ENCODE measurements around the gene TPST1. TPM values are rescaled to one million over a fixed set of nuclear protein-coding genes. Genes with fewer than 3 reads are reported as not detected.

TPST1 gene
- polyA plus RNA-seq, 1 of the 3 experiments (the other 2 are of a cell fraction) = 36.4 TPM

DNA sequence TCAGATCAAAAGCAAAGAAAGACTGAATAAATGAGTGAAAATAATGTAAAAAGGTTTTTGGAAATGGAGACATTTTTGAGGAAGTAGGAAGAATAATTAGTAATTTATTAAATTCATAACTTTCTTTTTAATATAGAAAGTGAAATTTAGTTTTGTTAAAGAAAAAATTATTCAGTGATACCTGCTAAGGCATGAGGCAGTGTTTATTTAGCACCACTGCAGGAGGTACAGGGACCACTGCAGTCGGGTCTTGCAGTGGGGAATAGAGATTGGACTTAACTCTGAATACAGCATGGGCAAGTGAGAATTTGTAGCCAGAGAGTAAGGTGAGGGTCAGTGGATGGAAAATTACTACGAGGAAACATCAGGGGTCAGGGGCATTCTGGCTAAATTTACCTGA lies 39.9 kb downstream of the TPST1 start:
- H3K79me2 ChIP-seq (ENCODE audit: insufficient read depth) = peaks cover 33% of the 10 kb centered on the region
- CTCF ChIA-PET = interaction anchor here (1.1 kb wide), 1 partner anchor 250 kb away, joined by 3 read pairs; no protein-coding TSS in a partner anchor
- TF ChIP-seq MXI1 (IDR thresholded peaks at IDR 0.05; ENCODE audit: low read depth, low read length) (no peak), TAF1 (IDR thresholded peaks at IDR 0.05; ENCODE audit: borderline replicate concordance, low read depth, low read length) (no peak), SMC3 (IDR thresholded peaks at IDR 0.05; ENCODE audit: low read depth, low read length) (no peak), GATA2 (CRISPR knock-in tag; IDR thresholded peaks at IDR 0.05) (no peak), SIN3A (IDR thresholded peaks at IDR 0.05; ENCODE audit: borderline replicate concordance, low read depth, low read length) (no peak), RFX5 (IDR thresholded peaks at IDR 0.05; ENCODE audit: low read length) (no peak), MEF2A (IDR thresholded peaks at IDR 0.05; ENCODE audit: borderline replicate concordance, low read depth) (no peak), EZH2phosphoT487 (IDR thresholded peaks at IDR 0.05; ENCODE audit: borderline replicate concordance, low read depth) (no peak), FOXM1 (IDR thresholded peaks at IDR 0.05; ENCODE audit: low read depth) (no peak), FOSL2 (IDR thresholded peaks at IDR 0.05; ENCODE audit: borderline replicate concordance, low read depth) (no peak), TEAD4 (IDR thresholded peaks at IDR 0.05; ENCODE audit: borderline replicate concordance, insufficient read depth) (no peak), CHD2 (IDR thresholded peaks at IDR 0.05; ENCODE audit: low read length, partially characterized antibody) (no peak), RAD21 (IDR thresholded peaks at IDR 0.05; ENCODE audit: low read length) (no peak), TCF12 (IDR thresholded peaks at IDR 0.05) (no peak)
- TF ChIP-seq, protein P1, sequence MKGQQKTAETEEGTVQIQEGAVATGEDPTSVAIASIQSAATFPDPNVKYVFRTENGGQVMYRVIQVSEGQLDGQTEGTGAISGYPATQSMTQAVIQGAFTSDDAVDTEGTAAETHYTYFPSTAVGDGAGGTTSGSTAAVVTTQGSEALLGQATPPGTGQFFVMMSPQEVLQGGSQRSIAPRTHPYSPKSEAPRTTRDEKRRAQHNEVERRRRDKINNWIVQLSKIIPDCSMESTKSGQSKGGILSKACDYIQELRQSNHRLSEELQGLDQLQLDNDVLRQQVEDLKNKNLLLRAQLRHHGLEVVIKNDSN (IDR thresholded peaks at IDR 0.05; ENCODE audit: borderline replicate concordance, low read depth) = no peak
- TF ChIP-seq, protein P2, sequence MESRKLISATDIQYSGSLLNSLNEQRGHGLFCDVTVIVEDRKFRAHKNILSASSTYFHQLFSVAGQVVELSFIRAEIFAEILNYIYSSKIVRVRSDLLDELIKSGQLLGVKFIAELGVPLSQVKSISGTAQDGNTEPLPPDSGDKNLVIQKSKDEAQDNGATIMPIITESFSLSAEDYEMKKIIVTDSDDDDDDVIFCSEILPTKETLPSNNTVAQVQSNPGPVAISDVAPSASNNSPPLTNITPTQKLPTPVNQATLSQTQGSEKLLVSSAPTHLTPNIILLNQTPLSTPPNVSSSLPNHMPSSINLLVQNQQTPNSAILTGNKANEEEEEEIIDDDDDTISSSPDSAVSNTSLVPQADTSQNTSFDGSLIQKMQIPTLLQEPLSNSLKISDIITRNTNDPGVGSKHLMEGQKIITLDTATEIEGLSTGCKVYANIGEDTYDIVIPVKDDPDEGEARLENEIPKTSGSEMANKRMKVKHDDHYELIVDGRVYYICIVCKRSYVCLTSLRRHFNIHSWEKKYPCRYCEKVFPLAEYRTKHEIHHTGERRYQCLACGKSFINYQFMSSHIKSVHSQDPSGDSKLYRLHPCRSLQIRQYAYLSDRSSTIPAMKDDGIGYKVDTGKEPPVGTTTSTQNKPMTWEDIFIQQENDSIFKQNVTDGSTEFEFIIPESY (IDR thresholded peaks at IDR 0.05; ENCODE audit: borderline replicate concordance, low read depth) = no peak
- TF ChIP-seq, protein P3, sequence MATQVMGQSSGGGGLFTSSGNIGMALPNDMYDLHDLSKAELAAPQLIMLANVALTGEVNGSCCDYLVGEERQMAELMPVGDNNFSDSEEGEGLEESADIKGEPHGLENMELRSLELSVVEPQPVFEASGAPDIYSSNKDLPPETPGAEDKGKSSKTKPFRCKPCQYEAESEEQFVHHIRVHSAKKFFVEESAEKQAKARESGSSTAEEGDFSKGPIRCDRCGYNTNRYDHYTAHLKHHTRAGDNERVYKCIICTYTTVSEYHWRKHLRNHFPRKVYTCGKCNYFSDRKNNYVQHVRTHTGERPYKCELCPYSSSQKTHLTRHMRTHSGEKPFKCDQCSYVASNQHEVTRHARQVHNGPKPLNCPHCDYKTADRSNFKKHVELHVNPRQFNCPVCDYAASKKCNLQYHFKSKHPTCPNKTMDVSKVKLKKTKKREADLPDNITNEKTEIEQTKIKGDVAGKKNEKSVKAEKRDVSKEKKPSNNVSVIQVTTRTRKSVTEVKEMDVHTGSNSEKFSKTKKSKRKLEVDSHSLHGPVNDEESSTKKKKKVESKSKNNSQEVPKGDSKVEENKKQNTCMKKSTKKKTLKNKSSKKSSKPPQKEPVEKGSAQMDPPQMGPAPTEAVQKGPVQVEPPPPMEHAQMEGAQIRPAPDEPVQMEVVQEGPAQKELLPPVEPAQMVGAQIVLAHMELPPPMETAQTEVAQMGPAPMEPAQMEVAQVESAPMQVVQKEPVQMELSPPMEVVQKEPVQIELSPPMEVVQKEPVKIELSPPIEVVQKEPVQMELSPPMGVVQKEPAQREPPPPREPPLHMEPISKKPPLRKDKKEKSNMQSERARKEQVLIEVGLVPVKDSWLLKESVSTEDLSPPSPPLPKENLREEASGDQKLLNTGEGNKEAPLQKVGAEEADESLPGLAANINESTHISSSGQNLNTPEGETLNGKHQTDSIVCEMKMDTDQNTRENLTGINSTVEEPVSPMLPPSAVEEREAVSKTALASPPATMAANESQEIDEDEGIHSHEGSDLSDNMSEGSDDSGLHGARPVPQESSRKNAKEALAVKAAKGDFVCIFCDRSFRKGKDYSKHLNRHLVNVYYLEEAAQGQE (IDR thresholded peaks at IDR 0.05; ENCODE audit: low read depth, low read length) = no peak
- TF ChIP-seq, protein P4, sequence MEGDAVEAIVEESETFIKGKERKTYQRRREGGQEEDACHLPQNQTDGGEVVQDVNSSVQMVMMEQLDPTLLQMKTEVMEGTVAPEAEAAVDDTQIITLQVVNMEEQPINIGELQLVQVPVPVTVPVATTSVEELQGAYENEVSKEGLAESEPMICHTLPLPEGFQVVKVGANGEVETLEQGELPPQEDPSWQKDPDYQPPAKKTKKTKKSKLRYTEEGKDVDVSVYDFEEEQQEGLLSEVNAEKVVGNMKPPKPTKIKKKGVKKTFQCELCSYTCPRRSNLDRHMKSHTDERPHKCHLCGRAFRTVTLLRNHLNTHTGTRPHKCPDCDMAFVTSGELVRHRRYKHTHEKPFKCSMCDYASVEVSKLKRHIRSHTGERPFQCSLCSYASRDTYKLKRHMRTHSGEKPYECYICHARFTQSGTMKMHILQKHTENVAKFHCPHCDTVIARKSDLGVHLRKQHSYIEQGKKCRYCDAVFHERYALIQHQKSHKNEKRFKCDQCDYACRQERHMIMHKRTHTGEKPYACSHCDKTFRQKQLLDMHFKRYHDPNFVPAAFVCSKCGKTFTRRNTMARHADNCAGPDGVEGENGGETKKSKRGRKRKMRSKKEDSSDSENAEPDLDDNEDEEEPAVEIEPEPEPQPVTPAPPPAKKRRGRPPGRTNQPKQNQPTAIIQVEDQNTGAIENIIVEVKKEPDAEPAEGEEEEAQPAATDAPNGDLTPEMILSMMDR (IDR thresholded peaks at IDR 0.05) = no peak
- TF ChIP-seq, protein P5, sequence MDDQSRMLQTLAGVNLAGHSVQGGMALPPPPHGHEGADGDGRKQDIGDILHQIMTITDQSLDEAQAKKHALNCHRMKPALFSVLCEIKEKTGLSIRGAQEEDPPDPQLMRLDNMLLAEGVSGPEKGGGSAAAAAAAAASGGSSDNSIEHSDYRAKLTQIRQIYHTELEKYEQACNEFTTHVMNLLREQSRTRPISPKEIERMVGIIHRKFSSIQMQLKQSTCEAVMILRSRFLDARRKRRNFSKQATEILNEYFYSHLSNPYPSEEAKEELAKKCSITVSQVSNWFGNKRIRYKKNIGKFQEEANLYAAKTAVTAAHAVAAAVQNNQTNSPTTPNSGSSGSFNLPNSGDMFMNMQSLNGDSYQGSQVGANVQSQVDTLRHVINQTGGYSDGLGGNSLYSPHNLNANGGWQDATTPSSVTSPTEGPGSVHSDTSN (IDR thresholded peaks at IDR 0.05) = no peak
- TF ChIP-seq, protein P6, sequence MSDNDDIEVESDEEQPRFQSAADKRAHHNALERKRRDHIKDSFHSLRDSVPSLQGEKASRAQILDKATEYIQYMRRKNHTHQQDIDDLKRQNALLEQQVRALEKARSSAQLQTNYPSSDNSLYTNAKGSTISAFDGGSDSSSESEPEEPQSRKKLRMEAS (IDR thresholded peaks at IDR 0.05; ENCODE audit: low read depth) = no peak

More for the DNA sequence above, 39.9 kb downstream of the TPST1 start:
- POLR2A ChIA-PET = no interaction called here
- no peak for DNase-seq
- no peak overlapping the region for H3K9ac ChIP-seq
- no peak overlapping the region for H3K27ac ChIP-seq (ENCODE audit: low read depth in 2 of 2, low read length in 1 of 2)
- no peaks in the 10 kb centered on the region for H3K9me3 ChIP-seq
- peaks cover 0 to 3% of the 10 kb centered on the region in 2 experiments; a peak in 2 of 4 replicates for H3K4me1 ChIP-seq (ENCODE audit: control insufficient read depth in 1 of 2, insufficient read depth in 2 of 2, low read depth in 1 of 2, low read length in 1 of 2)
- no peak overlapping the region for H3K4me2 ChIP-seq
- no peaks in the 10 kb centered on the region for H3K9me2 ChIP-seq
- H3K27me3 ChIP-seq (ENCODE audit: insufficient read depth) = no peaks in the 10 kb centered on the region
- H2AFZ ChIP-seq (ENCODE audit: low read depth) = no peak overlapping the region
- 90% methylated on average over 2 of the region's 2 CpGs for WGBS (ENCODE audit: low lambda C conversion rate)
- peaks cover 6% of the 10 kb centered on the region for H3F3A ChIP-seq (replicated peaks; ENCODE audit: insufficient read depth)
- no peak overlapping the region for H3K4me3 ChIP-seq (ENCODE audit: low read depth in 2 of 2, low read length in 1 of 2)
- H3K36me3 ChIP-seq (replicated peaks in 1 of 2; ENCODE audit: control insufficient read depth in 1 of 2, insufficient read depth in 2 of 2, low read length in 1 of 2) = peaks cover 7 to 16% of the 10 kb centered on the region in 2 experiments
- no peaks in the 10 kb centered on the region for H4K20me1 ChIP-seq (ENCODE audit: insufficient read depth)

All from SK-N-SH (cell line).